Hematopoietic multipotent progenitor cell (in vitro differentiated cells): ENCODE measurements around the gene SRPX2. TPM values are rescaled to one million over a fixed set of nuclear protein-coding genes. Genes with fewer than 3 reads are reported as not detected.

Experiments
- DNase-seq, 3 donors: peaks; one replicate each; pipeline ENCODE4 v3.0.0-alpha.2; 2011 to 2015; ENCODE audit warnings: low read depth in 2 of 3, low spot score in 2 of 3
- total RNA-seq: library from RNA; depleted of rRNA; stranded (reverse); fragments of >200 nt; gene quantifications from one replicate; pipeline ENCODE4 v1.2.3, GENCODE V29; 2012

The SRPX2 gene
- total RNA-seq: not detected

- no peak for DNase-seq
Measured at GRCh38 chrX:100643956-100644860, at the start of gene SRPX2. TSS of gene SRPX2 (plus strand) at chrX:100644199. CDS start at chrX:100646323, 2,124 bp downstream.

- no peak for DNase-seq
Measured at GRCh38 chrX:100596601-100597000, 47.4 kb upstream of the SRPX2 start.

GRCh38 chrX:100599456-100599855, 44.5 kb upstream of the SRPX2 start:
- no peak for DNase-seq

- no peak for DNase-seq
Measured at GRCh38 chrX:100600340-100600739, 43.7 kb upstream of the SRPX2 start.

GRCh38 chrX:100600758-100601157, 43.2 kb upstream of the SRPX2 start:
- DNase-seq: no peak

GRCh38 chrX:100606753-100607152, 37.2 kb upstream of the SRPX2 start:
- peak in 2 of 3 donors; percentile 9 to 52 for DNase-seq

- DNase-seq: no peak
Measured at GRCh38 chrX:100609591-100609990, 34.4 kb upstream of the SRPX2 start.

- no peak for DNase-seq
Measured at GRCh38 chrX:100611951-100612350, 32.0 kb upstream of the SRPX2 start.

- DNase-seq: peak in 2 of 3 donors; percentile 29 to 44
Measured at GRCh38 chrX:100615005-100615404, 29.0 kb upstream of the SRPX2 start.

- no peak for DNase-seq
Measured at GRCh38 chrX:100623001-100623400, 21.0 kb upstream of the SRPX2 start.

- peak in 2 of 3 donors; percentile 62 to 71 for DNase-seq
Measured at GRCh38 chrX:100625985-100626491, 18.0 kb upstream of the SRPX2 start.

DNA sequence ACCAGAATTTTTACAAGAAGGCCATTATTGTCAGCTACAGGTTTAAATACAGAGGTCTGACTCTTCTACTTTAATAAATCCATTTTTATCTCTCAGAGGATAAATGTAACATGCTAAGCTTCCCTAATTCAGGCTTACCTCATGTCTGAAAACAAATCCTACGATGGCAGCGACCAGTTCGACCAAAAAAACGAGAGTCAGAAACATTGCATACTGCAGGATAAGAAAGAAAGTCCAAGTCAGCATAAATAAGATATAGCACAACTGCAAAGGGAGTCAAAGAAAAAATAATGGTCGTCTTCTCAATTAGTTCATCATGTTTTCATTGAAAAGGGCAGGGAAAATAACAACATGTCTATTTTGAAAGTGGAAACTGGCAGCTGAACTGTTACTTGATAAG, 9.0 kb upstream of the SRPX2 start:
- no peak for DNase-seq

DNA sequence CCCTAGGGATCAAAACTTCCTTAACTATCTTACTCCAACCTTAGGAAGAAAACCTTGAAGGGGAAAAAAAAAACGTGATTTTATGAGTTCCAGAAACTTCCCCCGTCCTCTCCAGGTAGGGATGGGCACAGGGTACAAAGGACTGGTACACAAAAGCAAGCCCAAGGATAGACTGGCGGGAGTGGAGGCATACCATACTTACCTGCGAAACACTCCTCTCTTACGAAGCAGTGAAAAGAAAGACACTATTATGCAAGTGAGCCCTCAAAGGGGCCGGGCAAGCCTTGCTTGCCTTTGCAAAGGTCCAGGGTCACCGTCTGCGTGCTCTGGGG, 8.0 kb upstream of the SRPX2 start:
- no peak for DNase-seq

- peak; percentile 36 to 56 (median 45) for DNase-seq
Measured at GRCh38 chrX:100636321-100636991, 7.5 kb upstream of the SRPX2 start, which contains the start of gene TSPAN6. TSS of gene TSPAN6 (minus strand) at chrX:100636806. CDS start at chrX:100636694, 112 bp downstream.

DNA sequence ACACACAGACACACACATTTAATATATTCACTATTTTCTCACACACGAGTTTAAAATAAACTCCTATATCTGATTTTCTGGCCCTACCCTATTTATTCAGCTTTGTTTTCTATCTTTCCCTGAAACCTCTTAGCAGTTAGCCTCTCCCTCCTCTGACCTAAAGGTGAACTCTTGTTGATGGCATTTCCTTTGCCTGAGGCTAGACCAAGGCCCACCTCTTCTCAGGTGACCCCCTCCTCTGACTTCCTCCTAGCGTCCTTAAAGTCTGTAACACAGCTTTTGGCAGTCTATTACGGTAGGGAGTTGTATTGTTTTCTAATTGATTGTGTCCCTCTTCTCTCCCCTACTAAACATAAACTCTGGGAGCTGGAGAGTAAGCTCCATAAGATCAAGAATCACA, 1.7 kb upstream of the SRPX2 start:
- DNase-seq: no peak

DNA sequence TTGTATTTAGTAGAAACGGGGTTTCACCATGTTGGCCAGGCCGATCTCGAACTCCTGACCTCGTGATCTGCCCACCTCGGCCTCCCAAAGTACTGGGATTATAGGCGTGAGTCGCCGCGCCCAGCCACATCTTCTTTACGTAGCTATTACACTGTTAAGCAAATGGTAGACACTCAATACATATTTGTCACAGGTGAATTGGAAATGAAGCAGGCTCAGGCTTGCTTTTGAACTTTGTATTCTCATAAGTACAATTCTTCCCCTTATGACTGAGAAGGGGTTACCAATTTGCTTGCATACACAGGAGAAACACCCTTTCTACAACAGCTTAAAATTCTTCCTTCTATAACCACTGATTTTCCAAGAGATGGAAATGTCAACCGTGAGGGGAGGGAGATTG, 787 bp upstream of the SRPX2 start:
- no peak for DNase-seq

DNA sequence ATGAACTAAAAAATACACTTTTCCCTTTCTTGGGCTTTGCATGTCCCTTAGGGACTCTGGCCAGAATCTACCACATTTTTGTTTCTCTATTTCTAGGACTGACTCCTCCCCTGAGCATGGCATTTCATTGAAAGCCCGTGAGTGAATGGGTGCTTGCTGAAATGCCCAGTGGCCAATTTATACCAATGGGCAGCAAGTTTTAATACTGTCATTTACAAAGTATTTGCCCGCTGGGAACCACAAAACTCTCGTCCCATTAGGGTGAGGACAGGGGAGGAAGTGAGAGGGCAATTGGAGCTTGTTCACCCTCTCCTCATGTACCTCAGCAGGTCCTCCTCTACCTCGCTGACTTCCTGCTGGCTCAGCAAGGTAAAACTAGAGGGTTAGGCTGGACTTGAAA, 1.1 kb downstream of the SRPX2 start:
- no peak for DNase-seq

DNA sequence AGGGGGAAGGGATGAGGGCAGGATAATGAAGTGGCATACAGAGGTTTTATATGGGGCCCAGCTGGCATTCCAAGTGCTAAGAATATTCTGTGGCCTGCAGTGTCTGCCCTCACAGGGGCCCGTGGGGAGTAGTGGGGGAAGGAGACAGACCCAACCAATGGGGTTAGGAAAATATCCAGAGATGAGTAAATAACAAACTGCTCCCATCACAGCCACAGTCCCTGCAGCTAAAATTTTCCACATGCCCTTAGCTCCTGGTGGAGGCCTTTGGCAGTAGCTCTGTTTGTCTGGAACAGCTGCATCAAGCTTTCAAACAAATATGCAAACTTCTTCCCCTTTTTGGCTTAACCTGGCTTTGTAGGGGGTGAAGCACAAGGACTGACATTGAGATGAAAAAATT, 3.1 kb downstream of the SRPX2 start:
- DNase-seq: no peak

DNA sequence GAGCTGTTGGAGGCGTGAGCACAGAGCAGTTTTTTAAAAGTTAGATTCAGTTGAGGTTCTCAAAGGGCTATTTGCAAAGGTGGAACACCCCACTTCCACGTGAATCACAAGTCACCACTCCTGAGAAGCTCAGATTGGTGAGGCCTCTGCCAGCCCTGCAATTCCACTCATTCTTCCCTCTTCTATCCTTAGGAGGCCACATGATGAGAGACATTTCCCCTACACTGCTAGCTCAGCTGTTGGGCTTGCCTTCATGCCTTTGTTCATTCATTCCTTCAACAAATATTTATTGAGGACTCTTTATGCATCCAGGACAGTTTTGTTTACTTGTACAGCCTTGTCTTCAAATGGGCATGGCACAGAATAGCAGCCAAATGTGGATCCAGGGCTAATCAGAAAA, 3.7 kb downstream of the SRPX2 start:
- DNase-seq: no peak

GRCh38 chrX:100648458-100649417, 4.7 kb downstream of the SRPX2 start:
- no peak for DNase-seq
